ENCODE results near the gene TNFSF4. TPM values are rescaled to one million over a fixed set of nuclear protein-coding genes. Genes with fewer than 3 reads are reported as not detected.

Gene TNFSF4
- total RNA-seq, 1 donor from 2014 or later: 2.8 TPM

GRCh38 chr1:173173388-173173787 is 33.7 kb downstream of the TNFSF4 start:
- Mint-ChIP-seq H3K4me1 (no peaks in the 10 kb centered on the region), H3K4me3 (no peak overlapping the region), H3K36me3 (peaks cover 16% of the 10 kb centered on the region), H3K9me3 (peaks cover 76% of the 10 kb centered on the region), H3K27ac (no peak overlapping the region), H3K27me3 (ENCODE audit: low read depth) (no peaks in the 10 kb centered on the region)
- TF ChIP-seq CTCF (IDR thresholded peaks at IDR 0.05; ENCODE audit: unreplicated experiment): no peak
- no peak for DNase-seq (ENCODE audit: low spot score in 2 of 2, unreplicated experiment in 2 of 2)

GRCh38 chr1:173171152-173171551 is 36.0 kb downstream of the TNFSF4 start:
- peaks cover 78% of the 10 kb centered on the region for H3K9me3 Mint-ChIP-seq
- H3K36me3 Mint-ChIP-seq: peaks cover 7% of the 10 kb centered on the region
- H3K27me3 Mint-ChIP-seq (ENCODE audit: low read depth): no peaks in the 10 kb centered on the region
- DNase-seq (ENCODE audit: low spot score in 2 of 2, unreplicated experiment in 2 of 2): no peak
- TF ChIP-seq CTCF (IDR thresholded peaks at IDR 0.05; ENCODE audit: unreplicated experiment): no peak
- H3K4me1 Mint-ChIP-seq: no peaks in the 10 kb centered on the region
- H3K4me3 Mint-ChIP-seq: no peak overlapping the region
- no peak overlapping the region for H3K27ac Mint-ChIP-seq

- Mint-ChIP-seq H3K36me3 (peaks cover 2% of the 10 kb centered on the region), H3K4me3 (no peak overlapping the region), H3K27me3 (ENCODE audit: low read depth) (no peaks in the 10 kb centered on the region), H3K27ac (no peak overlapping the region), H3K9me3 (peaks cover 67% of the 10 kb centered on the region), H3K4me1 (no peaks in the 10 kb centered on the region)
- DNase-seq (ENCODE audit: low spot score in 2 of 2, unreplicated experiment in 2 of 2): no peak
- TF ChIP-seq CTCF (IDR thresholded peaks at IDR 0.05; ENCODE audit: unreplicated experiment): no peak
Measured at GRCh38 chr1:173168941-173169340, 38.2 kb downstream of the TNFSF4 start.

- Mint-ChIP-seq H3K36me3 (no peaks in the 10 kb centered on the region), H3K4me1 (no peaks in the 10 kb centered on the region), H3K27me3 (ENCODE audit: low read depth) (no peaks in the 10 kb centered on the region), H3K4me3 (no peak overlapping the region), H3K9me3 (peaks cover 41% of the 10 kb centered on the region), H3K27ac (no peak overlapping the region)
- no peak for TF ChIP-seq CTCF (IDR thresholded peaks at IDR 0.05; ENCODE audit: unreplicated experiment)
- DNase-seq (ENCODE audit: low spot score in 2 of 2, unreplicated experiment in 2 of 2): no peak
Measured at GRCh38 chr1:173164686-173165085, 42.4 kb downstream of the TNFSF4 start.

- TF ChIP-seq CTCF (IDR thresholded peaks at IDR 0.05; ENCODE audit: unreplicated experiment): no peak
- H3K36me3 Mint-ChIP-seq: no peaks in the 10 kb centered on the region
- no peak for DNase-seq (ENCODE audit: low spot score in 2 of 2, unreplicated experiment in 2 of 2)
- no peaks in the 10 kb centered on the region for H3K27me3 Mint-ChIP-seq (ENCODE audit: low read depth)
- no peak overlapping the region for H3K4me3 Mint-ChIP-seq
- no peaks in the 10 kb centered on the region for H3K4me1 Mint-ChIP-seq
- no peak overlapping the region for H3K27ac Mint-ChIP-seq
- H3K9me3 Mint-ChIP-seq: peaks cover 37% of the 10 kb centered on the region
Measured at GRCh38 chr1:173164178-173164577, 43.0 kb downstream of the TNFSF4 start.

GRCh38 chr1:173163222-173163621 is 43.9 kb downstream of the TNFSF4 start:
- no peak overlapping the region for H3K27ac Mint-ChIP-seq
- H3K27me3 Mint-ChIP-seq (ENCODE audit: low read depth): no peaks in the 10 kb centered on the region
- H3K9me3 Mint-ChIP-seq: peaks cover 29% of the 10 kb centered on the region
- no peak for DNase-seq (ENCODE audit: low spot score in 2 of 2, unreplicated experiment in 2 of 2)
- no peaks in the 10 kb centered on the region for H3K36me3 Mint-ChIP-seq
- no peak for TF ChIP-seq CTCF (IDR thresholded peaks at IDR 0.05; ENCODE audit: unreplicated experiment)
- no peaks in the 10 kb centered on the region for H3K4me1 Mint-ChIP-seq
- no peak overlapping the region for H3K4me3 Mint-ChIP-seq
